K562 (cell line): ENCODE measurements around the gene PSMB8. TPM values are rescaled to one million over a fixed set of nuclear protein-coding genes. Genes with fewer than 3 reads are reported as not detected.

ENCODE experiments used
- ATF2 ChIP-seq: sonication (generic); formaldehyde crosslinking; IDR thresholded peaks from 2 replicates; pipeline ENCODE4 v1.8.1; 2022; ENCODE audit warnings: missing genetic modification reagents
- BDP1 ChIP-seq: IDR thresholded peaks from 3 replicates; pipeline ENCODE4 v1.6.1; 2011; ENCODE audit not compliant: insufficient read length, insufficient read depth
- EGR1 ChIP-seq: fragments of 450-650 bp; conservative IDR thresholded peaks from 2 replicates; pipeline ENCODE4 v1.6.1; 2017; ENCODE audit warnings: mild to moderate bottlenecking
- EHMT2 ChIP-seq: fragments of 450-650 bp; IDR thresholded peaks from 2 replicates; pipeline ENCODE4 v1.6.1; 2018; ENCODE audit warnings: antibody characterized with exemption
- FOXP1 ChIP-seq: sonication (generic); formaldehyde crosslinking; IDR thresholded peaks from 2 replicates; pipeline ENCODE4 v1.8.0; 2022; ENCODE audit warnings: mild to moderate bottlenecking, missing genetic modification reagents
- HMGXB4 ChIP-seq: sonication (generic); formaldehyde crosslinking; IDR thresholded peaks from 2 replicates; pipeline ENCODE4 v1.8.1; 2023; ENCODE audit warnings: mild to moderate bottlenecking, missing genetic modification reagents
- HSF4 ChIP-seq: fragments of 250-450 bp; sonication (Bioruptor Pico); IDR thresholded peaks from 2 replicates; pipeline ENCODE4 v2.1.2; 2022; ENCODE audit warnings: mild to moderate bottlenecking, moderate library complexity, borderline replicate concordance
- KAT8 ChIP-seq: fragments of 450-650 bp; IDR thresholded peaks from 2 replicates; pipeline ENCODE4 v1.6.1; 2016; ENCODE audit warnings: low read depth, mild to moderate bottlenecking
- MYC ChIP-seq, 2 experiments: fragments of 250-450 bp in 1 of 2; sonication (Bioruptor Pico) in 1 of 2; IDR thresholded peaks; 2 replicates each; pipeline versions ENCODE4 v1.5.1 to v1.6.1; 2012 to 2021; ENCODE audit warnings: low read depth in 2 of 2, borderline replicate concordance in 1 of 2, improper control_type of control experiment in 1 of 2, low read length in 1 of 2, mild to moderate bottlenecking in 1 of 2, moderate library complexity in 1 of 2
- PHF8 ChIP-seq: fragments of 200-600 bp; sonication (generic); IDR thresholded peaks from 2 replicates; pipeline ENCODE4 v1.6.1; 2012; ENCODE audit warnings: mixed run types, mild to moderate bottlenecking, inconsistent platforms, low read length, moderate library complexity, borderline replicate concordance
- ZBTB11 ChIP-seq, 3 experiments: fragments of 200-800 bp in 1 of 3; fragments of 250-450 bp in 1 of 3; fragments of 450-650 bp in 1 of 3; sonication (Bioruptor Pico) in 1 of 3; sonication (Bioruptor generic) in 1 of 3; formaldehyde crosslinking in 1 of 3; IDR thresholded peaks; 2 replicates each; pipeline versions ENCODE4 v1.6.1 to v1.8.0; 2016 to 2022; ENCODE audit warnings: mild to moderate bottlenecking in 2 of 3, missing genetic modification characterization in 2 of 3, missing compliant biosample characterization in 1 of 3, moderate library complexity in 1 of 3
- ZNF212 ChIP-seq: fragments of 450-650 bp; formaldehyde crosslinking; IDR thresholded peaks from 2 replicates; pipeline ENCODE4 v1.4.0; 2020; ENCODE audit warnings: mild to moderate bottlenecking
- ZNF274 ChIP-seq: IDR thresholded peaks from 2 replicates; pipeline ENCODE4 v1.6.1; 2011; ENCODE audit warnings: low read depth, mild to moderate bottlenecking, low read length, moderate library complexity, borderline replicate concordance
- polyA plus RNA-seq, 8 experiments: library from polyadenylated mRNA; depleted of rRNA in 4 of 8; stranded (reverse) in 5 of 8; unstranded in 3 of 8; fragments of >200 nt; fragmentation: Nextera tagmentation in 2 of 8; fragmentation: Illumina TruSeq in 1 of 8; extraction: Ambion mirVana in 2 of 8; extraction: Trizol in 1 of 8; gene quantifications; 2 replicates each; pipeline versions ENCODE4 v1.2.1 to v1.2.3, GENCODE V29; 2011 to 2014; ENCODE audit warnings: inconsistent platforms in 1 of 8, missing spikeins in 1 of 8
- total RNA-seq, 7 experiments: library from RNA; depleted of rRNA in 6 of 7; stranded (reverse); fragments of >200 nt in 6 of 7; fragmentation: Illumina TruSeq in 2 of 7; extraction: Trizol in 2 of 7; gene quantifications; 2 replicates each; pipeline versions ENCODE4 v1.2.1 to v1.2.3, GENCODE V29; 2011 to 2021; ENCODE audit warnings: low replicate concordance in 1 of 7
- TF ChIP-seq, protein P1 (sequence below), 2 experiments: fragments of 450-650 bp in 1 of 2; sonication (generic) in 1 of 2; formaldehyde crosslinking in 1 of 2; IDR thresholded peaks in 1 of 2; conservative IDR thresholded peaks in 1 of 2; 2 replicates each; pipeline versions ENCODE4 v1.6.1 to v1.8.1; 2016 to 2023; ENCODE audit warnings: mild to moderate bottlenecking in 2 of 2, moderate library complexity in 2 of 2, inconsistent platforms in 1 of 2, missing genetic modification reagents in 1 of 2

Gene PSMB8
- total and polyA plus RNA-seq, 9 of the 15 experiments (the other 6 are each of a cell fraction or from before 2014, with no cell fraction given) = 0.71 to 4.0 (median 2.4) TPM

DNA sequence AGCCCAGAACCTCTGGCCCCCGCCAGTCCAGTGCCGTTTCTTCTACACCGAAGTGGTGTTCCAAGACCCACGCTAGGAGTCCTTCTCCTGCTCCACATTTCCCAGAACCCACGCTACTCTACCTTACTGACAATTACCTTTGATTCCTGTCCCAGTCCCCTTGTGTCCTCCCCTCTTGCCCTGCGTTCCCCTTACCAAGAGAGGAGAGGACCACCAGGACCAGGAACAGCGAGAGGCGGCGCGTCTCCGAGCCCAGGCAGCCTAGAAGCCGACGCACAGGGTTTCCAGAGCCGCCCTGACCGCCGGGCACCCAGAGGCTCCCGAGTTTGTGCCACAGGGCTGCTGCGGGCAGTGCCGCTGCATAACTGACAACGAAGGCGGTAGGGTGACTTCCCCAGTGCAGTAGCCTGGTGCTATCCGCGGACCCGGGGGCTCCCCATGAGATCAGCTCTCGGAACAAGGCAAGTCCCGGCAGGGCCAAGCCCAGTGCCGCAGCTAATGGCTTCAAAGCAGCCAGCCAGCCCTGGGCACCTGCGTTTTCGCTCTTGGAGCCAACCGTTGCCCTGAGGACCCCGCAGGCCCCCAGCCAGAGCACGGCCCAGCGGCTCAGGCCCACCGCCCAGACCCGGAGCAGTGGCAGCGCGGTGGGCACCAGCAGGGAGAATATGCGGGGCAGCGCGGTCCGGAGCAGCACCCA is 9.1 kb upstream of the PSMB8 start (continued):
- TF ChIP-seq HMGXB4 (CRISPR knock-in tag) = no peak
- TF ChIP-seq PHF8 = no peak
- no peak for TF ChIP-seq ZNF212 (CRISPR knock-in tag)
- no peak for TF ChIP-seq MYC (IDR thresholded peaks at IDR 0.05; ENCODE audit: low read depth, low read length)
- TF ChIP-seq MYC (CRISPR knock-in tag; IDR thresholded peaks at IDR 0.05; ENCODE audit: borderline replicate concordance, low read depth) = 0 out of 2 replicates have a peak, but pooled peaks have one; percentile 51
- no peak for TF ChIP-seq EHMT2
- TF ChIP-seq, protein P1, sequence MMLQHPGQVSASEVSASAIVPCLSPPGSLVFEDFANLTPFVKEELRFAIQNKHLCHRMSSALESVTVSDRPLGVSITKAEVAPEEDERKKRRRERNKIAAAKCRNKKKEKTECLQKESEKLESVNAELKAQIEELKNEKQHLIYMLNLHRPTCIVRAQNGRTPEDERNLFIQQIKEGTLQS (IDR thresholded peaks at IDR 0.05) = no peak
- TF ChIP-seq, protein P1 (CRISPR knock-in tag; conservative IDR thresholded peaks at IDR 0.05) = no peak
- peak in 1 of 3 experiments; percentile 10; a peak in 1 of 6 replicates for TF ChIP-seq ZBTB11 (CRISPR knock-in tag; IDR thresholded peaks at IDR 0.05)
- TF ChIP-seq ZNF274 = no peak
- no peak for TF ChIP-seq HSF4 (CRISPR knock-in tag)
- TF ChIP-seq KAT8 = no peak
- no peak for TF ChIP-seq BDP1
- peak; percentile 69 for TF ChIP-seq FOXP1 (CRISPR knock-in tag)
- no peak for TF ChIP-seq EGR1
- TF ChIP-seq ATF2 (CRISPR knock-in tag) = no peak
